ENCODE data around the gene TASOR2.

TASOR2 gene

GRCh38 chr10:5650664-5651387, 33.8 kb upstream of the TASOR2 start:
- H3K27ac ChIP-seq (ENCODE audit: poor library complexity, severe bottlenecking) = no peak overlapping the region
- peaks cover 11% of the 10 kb centered on the region; the same call in 1 of the 2 replicates for H3K36me3 ChIP-seq (ENCODE audit: low read depth)
- no peak for TF ChIP-seq CTCF (IDR thresholded peaks at IDR 0.05; ENCODE audit: poor library complexity, severe bottlenecking)
- ATAC-seq (ENCODE audit: low read depth) (no peak), DNase-seq (ENCODE audit: low spot score) (no peak)
- H3K4me1 ChIP-seq (ENCODE audit: insufficient read depth, poor library complexity, severe bottlenecking) = no peaks in the 10 kb centered on the region
- no peaks in the 10 kb centered on the region for H3K27me3 ChIP-seq (ENCODE audit: insufficient read depth, poor library complexity, severe bottlenecking)
- no peak overlapping the region for H3K4me3 ChIP-seq (ENCODE audit: severe bottlenecking)
- no peaks in the 10 kb centered on the region for H3K9me3 ChIP-seq (ENCODE audit: severe bottlenecking)

- Histone ChIP-seq H3K27me3 (ENCODE audit: insufficient read depth, poor library complexity, severe bottlenecking) (no peaks in the 10 kb centered on the region), H3K4me1 (ENCODE audit: insufficient read depth, poor library complexity, severe bottlenecking) (no peaks in the 10 kb centered on the region), H3K9me3 (ENCODE audit: severe bottlenecking) (no peaks in the 10 kb centered on the region), H3K27ac (ENCODE audit: poor library complexity, severe bottlenecking) (no peak overlapping the region), H3K36me3 (ENCODE audit: low read depth) (peaks cover 11% of the 10 kb centered on the region; the same call in 1 of the 2 replicates), H3K4me3 (ENCODE audit: severe bottlenecking) (no peak overlapping the region)
- TF ChIP-seq CTCF (IDR thresholded peaks at IDR 0.05; ENCODE audit: poor library complexity, severe bottlenecking) = no peak
- DNase-seq (ENCODE audit: low spot score) = no peak
- ATAC-seq (ENCODE audit: low read depth) = no peak
Observed at GRCh38 chr10:5651388-5651764, 33.3 kb upstream of the TASOR2 start.

- no peaks in the 10 kb centered on the region for H3K27me3 ChIP-seq (ENCODE audit: insufficient read depth, poor library complexity, severe bottlenecking)
- no peaks in the 10 kb centered on the region for H3K9me3 ChIP-seq (ENCODE audit: severe bottlenecking)
- no peak for DNase-seq (ENCODE audit: low spot score)
- H3K36me3 ChIP-seq (ENCODE audit: low read depth) = 0 out of 2 replicates have a peak, but pooled peaks cover 3% of the 10 kb centered on the region
- no peaks in the 10 kb centered on the region for H3K4me1 ChIP-seq (ENCODE audit: insufficient read depth, poor library complexity, severe bottlenecking)
- ATAC-seq (ENCODE audit: low read depth) = no peak
- H3K4me3 ChIP-seq (ENCODE audit: severe bottlenecking) = no peak overlapping the region
- no peak for TF ChIP-seq CTCF (IDR thresholded peaks at IDR 0.05; ENCODE audit: poor library complexity, severe bottlenecking)
- no peak overlapping the region for H3K27ac ChIP-seq (ENCODE audit: poor library complexity, severe bottlenecking)
Observed at GRCh38 chr10:5652746-5653145, 31.9 kb upstream of the TASOR2 start.

- DNase-seq (ENCODE audit: low spot score) (no peak), ATAC-seq (ENCODE audit: low read depth) (no peak)
- Histone ChIP-seq H3K27me3 (ENCODE audit: insufficient read depth, poor library complexity, severe bottlenecking) (no peaks in the 10 kb centered on the region), H3K9me3 (ENCODE audit: severe bottlenecking) (no peaks in the 10 kb centered on the region), H3K4me1 (ENCODE audit: insufficient read depth, poor library complexity, severe bottlenecking) (no peaks in the 10 kb centered on the region), H3K36me3 (ENCODE audit: low read depth) (no peaks in the 10 kb centered on the region), H3K27ac (ENCODE audit: poor library complexity, severe bottlenecking) (no peak overlapping the region), H3K4me3 (ENCODE audit: severe bottlenecking) (no peak overlapping the region)
- TF ChIP-seq CTCF (IDR thresholded peaks at IDR 0.05; ENCODE audit: poor library complexity, severe bottlenecking) = no peak
Observed at GRCh38 chr10:5654218-5654755, 30.4 kb upstream of the TASOR2 start.

GRCh38 chr10:5655121-5655520, 29.5 kb upstream of the TASOR2 start:
- no peaks in the 10 kb centered on the region for H3K27me3 ChIP-seq (ENCODE audit: insufficient read depth, poor library complexity, severe bottlenecking)
- H3K4me3 ChIP-seq (ENCODE audit: severe bottlenecking) = no peak overlapping the region
- no peaks in the 10 kb centered on the region for H3K9me3 ChIP-seq (ENCODE audit: severe bottlenecking)
- no peaks in the 10 kb centered on the region for H3K36me3 ChIP-seq (ENCODE audit: low read depth)
- no peak for TF ChIP-seq CTCF (IDR thresholded peaks at IDR 0.05; ENCODE audit: poor library complexity, severe bottlenecking)
- no peak overlapping the region for H3K27ac ChIP-seq (ENCODE audit: poor library complexity, severe bottlenecking)
- ATAC-seq (ENCODE audit: low read depth) = no peak
- no peak for DNase-seq (ENCODE audit: low spot score)
- H3K4me1 ChIP-seq (ENCODE audit: insufficient read depth, poor library complexity, severe bottlenecking) = peaks cover 2% of the 10 kb centered on the region

Measured in RWPE2 (cell line).